Stomach (tissue), 9 donors: ENCODE results near the gene RPUSD3. TPM values are rescaled to one million over a fixed set of nuclear protein-coding genes. Genes with fewer than 3 reads are reported as not detected.

ENCODE experiments used
- DNase-seq, 2 donors: peaks; one replicate each; pipeline versions ENCODE4 v3.0.0 to v3.0.0-alpha.2; 2013 to 2019
- H3K27ac ChIP-seq, 5 donors: fragments of 200-600 bp in 4 of 5; sonication (generic) in 4 of 5; one replicate each; pipeline ENCODE4 v1.5.1; 2013 to 2019; ENCODE audit warnings: mild to moderate bottlenecking in 1 of 5, moderate library complexity in 1 of 5
- H3K27me3 ChIP-seq, 3 donors: fragments of 200-600 bp; sonication (generic); one replicate each; pipeline ENCODE4 v1.5.1; 2017 to 2019; ENCODE audit warnings: mixed run types in 1 of 3
- H3K36me3 ChIP-seq, 4 donors: fragments of 200-600 bp; sonication (generic); 1 replicate in 3 of 4; 2 replicates in 1 of 4; pipeline ENCODE4 v1.5.1; 2016 to 2019
- H3K4me1 ChIP-seq, 4 donors: fragments of 200-600 bp; sonication (generic); one replicate each; pipeline ENCODE4 v1.5.1; 2016 to 2019
- H3K4me3 ChIP-seq, 4 donors: fragments of 200-600 bp; sonication (generic) in 3 of 4; one replicate each; pipeline ENCODE4 v1.5.1; 2016 to 2019; ENCODE audit warnings: mild to moderate bottlenecking in 1 of 4
- H3K9me3 ChIP-seq, 4 donors: fragments of 200-600 bp; sonication (generic); one replicate each; pipeline ENCODE4 v1.5.1; 2016 to 2019
- CTCF ChIP-seq, 7 experiments: fragments of 450-650 bp in 4 of 7; fragments of 200-600 bp in 3 of 7; sonication (generic) in 3 of 7; IDR thresholded peaks; one replicate each; pipeline ENCODE4 v1.5.1; 2016 to 2019; ENCODE audit warnings: antibody characterized with exemption in 7 of 7, control low read depth in 2 of 7, mild to moderate bottlenecking in 1 of 7
- EP300 ChIP-seq: sonication (generic); formaldehyde crosslinking; IDR thresholded peaks from one replicate; pipeline ENCODE4 v1.6.1; 2017; ENCODE audit warnings: antibody characterized with exemption
- POLR2A ChIP-seq, 4 donors: fragments of 450-650 bp; IDR thresholded peaks; one replicate each; pipeline ENCODE4 v1.6.1; 2016; ENCODE audit warnings: antibody characterized with exemption in 4 of 4, control low read depth in 2 of 4, mild to moderate bottlenecking in 1 of 4, moderate library complexity in 1 of 4
- POLR2AphosphoS5 ChIP-seq, 3 donors: sonication (generic); formaldehyde crosslinking; IDR thresholded peaks; one replicate each; pipeline ENCODE4 v1.6.1; 2016; ENCODE audit warnings: antibody characterized with exemption in 3 of 3
- WGBS, 5 donors: extraction: QIAGEN DNeasy Blood & Tissue Kit in 3 of 5; methylation state at CpG; one replicate each; pipeline versions ENCODE4 v1.1.5 to v1.1.7; 2013 to 2018; 5-methylcytosine and 5-hydroxymethylcytosine counted together
- intact Hi-C: fragments of 100-400 bp; cut with DNase I; formaldehyde crosslinking; loops from one replicate; pipeline ENCODE4 v1.15.1; 2023; ENCODE audit warnings: low total_unique reads
- polyA plus RNA-seq, 3 donors: library from polyadenylated mRNA; stranded (reverse); fragments of 200-250 nt; gene quantifications; one replicate each; pipeline ENCODE4 v1.2.3, GENCODE V29; 2013
- total RNA-seq, 5 donors: library from RNA; depleted of rRNA; stranded (reverse); fragments of >200 nt; gene quantifications; one replicate each; pipeline versions ENCODE4 v1.1.0 to v1.2.3, GENCODE V29; 2014 to 2016
- donor health status: healthy with polysubstance abuse.
- donor health status: Bipolar disorder and iron deficiency.
- donor health status: healthy.

Gene RPUSD3
- total and polyA plus RNA-seq, 8 donors, result 6.4 to 62.9 (median 29.1) TPM

GRCh38 chr3:9806137-9806536 lies 37.7 kb downstream of the RPUSD3 start:
- Histone ChIP-seq H3K36me3 (peaks cover 55 to 69% (median 61%) of the 10 kb centered on the region in 4 donors), H3K4me1 (peaks cover 16 to 32% (median 19%) of the 10 kb centered on the region in 4 donors), H3K4me3 (no peak overlapping the region), H3K27ac (no peak overlapping the region), H3K9me3 (no peaks in the 10 kb centered on the region), H3K27me3 (no peaks in the 10 kb centered on the region)
- intact Hi-C loops, result no loop called here
- 77 to 90% (median 90%) methylated on average over 3 to 12 of the region's 12 CpGs for WGBS, 5 donors
- TF ChIP-seq EP300 (no peak), POLR2A (IDR thresholded peaks at IDR 0.05) (no peak), CTCF (IDR thresholded peaks at IDR 0.05) (no peak)
- no peak for DNase-seq

- Histone ChIP-seq H3K4me1 (peaks cover 7 to 22% (median 11%) of the 10 kb centered on the region in 4 donors), H3K27ac (no peak overlapping the region), H3K36me3 (peaks cover 67 to 80% (median 72%) of the 10 kb centered on the region in 4 donors), H3K4me3 (no peak overlapping the region), H3K27me3 (no peaks in the 10 kb centered on the region), H3K9me3 (no peaks in the 10 kb centered on the region)
- WGBS, 5 donors, result 83 to 91% (median 89%) methylated on average over 5 of the region's 5 CpGs
- TF ChIP-seq CTCF (IDR thresholded peaks at IDR 0.05) (no peak), POLR2A (IDR thresholded peaks at IDR 0.05) (no peak), EP300 (no peak), POLR2AphosphoS5 (IDR thresholded peaks at IDR 0.05) (no peak)
- no peak for DNase-seq
- intact Hi-C loops, result no loop called here
Measured at GRCh38 chr3:9804996-9805395, 38.8 kb downstream of the RPUSD3 start.

GRCh38 chr3:9803494-9803893 lies 40.3 kb downstream of the RPUSD3 start:
- no peak for DNase-seq
- WGBS, 5 donors, result 79 to 88% (median 79%) methylated on average over 1 of the region's 1 CpG
- Histone ChIP-seq H3K36me3 (peaks cover 79 to 95% (median 87%) of the 10 kb centered on the region in 4 donors), H3K27me3 (no peaks in the 10 kb centered on the region), H3K27ac (no peak overlapping the region), H3K4me1 (peaks cover 0 to 11% (median 2%) of the 10 kb centered on the region in 4 donors), H3K4me3 (no peak overlapping the region), H3K9me3 (no peaks in the 10 kb centered on the region)
- intact Hi-C loops, result no loop called here
- TF ChIP-seq EP300, result no peak
- TF ChIP-seq POLR2AphosphoS5 (IDR thresholded peaks at IDR 0.05), result no peak
- TF ChIP-seq CTCF (IDR thresholded peaks at IDR 0.05), result no peak
- TF ChIP-seq POLR2A (IDR thresholded peaks at IDR 0.05), result no peak

GRCh38 chr3:9800529-9800928 lies 43.3 kb downstream of the RPUSD3 start:
- H3K9me3 ChIP-seq, result no peaks in the 10 kb centered on the region
- TF ChIP-seq CTCF (IDR thresholded peaks at IDR 0.05), result no peak
- no peak for TF ChIP-seq POLR2AphosphoS5 (IDR thresholded peaks at IDR 0.05)
- TF ChIP-seq EP300, result no peak
- TF ChIP-seq POLR2A (IDR thresholded peaks at IDR 0.05), result no peak
- H3K27me3 ChIP-seq, result no peaks in the 10 kb centered on the region
- intact Hi-C loops, result no loop called here
- H3K27ac ChIP-seq, result no peak overlapping the region
- H3K4me1 ChIP-seq, result peaks cover 0 to 22% (median 9%) of the 10 kb centered on the region in 4 donors
- 80 to 88% (median 84%) methylated on average over 5 of the region's 5 CpGs for WGBS, 5 donors
- H3K4me3 ChIP-seq, result no peak overlapping the region
- H3K36me3 ChIP-seq, result peaks cover 79 to 98% (median 94%) of the 10 kb centered on the region in 4 donors
- DNase-seq, result no peak
